NT2/D1 (cell line): ENCODE results near the gene ANO8.

Source experiments
- DNase-seq: peaks from one replicate; pipeline ENCODE4 v3.0.0-alpha.2; 2011; ENCODE audit warnings: low read depth, low spot score
- H3K27me3 ChIP-seq: 2 replicates; pipeline ENCODE4 v1.6.0; 2011; ENCODE audit warnings: mild to moderate bottlenecking; ENCODE audit not compliant: insufficient read length, insufficient read depth
- H3K36me3 ChIP-seq: 2 replicates; pipeline ENCODE4 v1.6.1; 2011; ENCODE audit warnings: mild to moderate bottlenecking, low read length, mixed read lengths; ENCODE audit not compliant: insufficient read depth, insufficient read length
- H3K4me1 ChIP-seq: 2 replicates; pipeline ENCODE4 v1.5.1; 2011; ENCODE audit not compliant: insufficient read depth, insufficient read length
- H3K4me3 ChIP-seq: 2 replicates; pipeline ENCODE4 v1.5.1; 2011; ENCODE audit warnings: low read depth; ENCODE audit not compliant: insufficient read length
- H3K9ac ChIP-seq: 2 replicates; pipeline ENCODE4 v1.6.0; 2011; ENCODE audit warnings: low read depth; ENCODE audit not compliant: insufficient read length
- H3K9me3 ChIP-seq: 2 replicates; pipeline ENCODE4 v1.5.1; 2011; ENCODE audit warnings: mild to moderate bottlenecking, low read length; ENCODE audit not compliant: insufficient read depth
- SUZ12 ChIP-seq: IDR thresholded peaks from 2 replicates; pipeline ENCODE4 v1.6.1; 2011; ENCODE audit not compliant: insufficient read length, insufficient read depth; ENCODE audit errors: extremely low read depth
- YY1 ChIP-seq: IDR thresholded peaks from 2 replicates; pipeline ENCODE4 v1.6.1; 2011; ENCODE audit not compliant: insufficient read length, insufficient read depth
- ZNF274 ChIP-seq: IDR thresholded peaks from 2 replicates; pipeline ENCODE4 v1.6.1; 2011; ENCODE audit warnings: mild to moderate bottlenecking, low read depth, low read length

ANO8 gene

DNA sequence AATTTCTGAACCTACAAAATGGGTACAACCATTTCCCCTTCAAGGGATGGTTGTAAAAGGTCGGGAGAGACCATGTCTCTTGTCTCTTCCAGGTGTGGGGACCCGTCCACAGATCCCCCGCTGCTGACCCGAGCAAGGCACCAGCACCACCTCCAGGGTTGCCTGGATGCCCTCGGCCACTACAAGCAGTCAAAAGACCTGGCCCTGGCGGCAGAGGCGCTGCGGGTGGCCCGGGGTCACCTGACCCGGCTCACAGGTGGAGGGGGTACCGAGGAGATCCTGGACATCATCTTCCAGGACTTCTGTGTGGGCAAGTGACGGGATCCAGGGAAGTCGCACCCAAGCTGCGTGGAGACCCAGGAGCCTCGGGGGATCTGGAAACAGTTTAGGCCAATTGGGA is 6.7 kb upstream of the ANO8 start:
- TF ChIP-seq ZNF274 (no peak), YY1 (no peak), SUZ12 (no peak)
- Histone ChIP-seq H3K4me3 (no peak overlapping the region), H3K9ac (no peak overlapping the region), H3K9me3 (no peaks in the 10 kb centered on the region), H3K4me1 (peaks cover 19% of the 10 kb centered on the region), H3K27me3 (no peaks in the 10 kb centered on the region), H3K36me3 (peaks cover 40% of the 10 kb centered on the region)
- no peak for DNase-seq

DNA sequence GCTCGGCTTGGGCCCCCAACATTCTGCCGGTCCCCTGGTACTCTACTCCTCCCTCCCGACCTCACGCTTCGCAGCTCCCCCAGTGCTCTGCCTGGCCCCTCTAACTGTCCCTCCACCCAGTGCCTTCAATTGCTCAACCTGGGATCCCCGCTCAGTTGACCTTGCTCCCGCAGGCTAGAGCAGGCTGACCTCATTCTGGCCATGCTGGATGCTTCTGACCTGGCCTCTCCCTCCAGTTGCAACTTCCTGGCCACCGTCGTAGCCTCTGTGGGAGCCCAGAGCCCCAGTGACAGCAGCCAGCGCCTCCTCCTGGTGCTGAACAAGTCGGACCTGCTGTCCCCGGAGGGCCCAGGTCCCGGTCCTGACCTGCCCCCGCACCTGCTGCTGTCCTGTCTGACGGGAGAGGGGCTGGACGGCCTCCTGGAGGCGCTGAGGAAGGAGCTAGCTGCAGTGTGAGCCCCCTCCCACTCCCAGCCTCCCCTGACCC is 6.3 kb upstream of the ANO8 start:
- H3K9ac ChIP-seq: peak overlapping the region; percentile 65
- DNase-seq: no peak

DNA sequence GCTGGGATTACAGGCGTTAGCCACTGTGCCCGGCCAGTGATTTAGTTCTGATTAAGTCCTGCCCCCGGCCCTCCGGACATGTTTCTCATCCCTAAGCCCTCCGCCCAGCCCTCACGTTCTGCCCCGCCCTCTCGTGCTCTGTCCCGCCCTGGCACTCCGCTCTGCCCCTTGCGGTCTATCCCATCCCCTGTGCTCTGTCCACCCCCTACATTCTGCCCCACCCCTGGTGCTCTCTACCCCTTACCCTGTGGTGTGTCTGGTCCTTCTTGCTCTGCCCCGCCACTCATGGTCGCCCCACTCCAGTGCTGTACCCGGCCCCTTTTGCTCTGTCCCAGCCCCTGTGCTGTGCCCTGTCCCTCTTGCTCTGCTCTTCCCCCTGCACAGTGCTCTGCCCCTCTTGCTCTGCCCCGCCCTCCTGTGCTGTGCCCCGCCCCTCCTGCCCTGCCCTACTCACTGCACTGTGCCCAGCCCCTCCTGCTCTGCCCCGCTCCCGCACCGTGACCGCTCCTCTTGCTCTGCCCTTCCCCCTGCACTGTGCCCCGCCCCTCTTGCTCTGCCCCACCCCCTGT is 5.7 kb upstream of the ANO8 start:
- TF ChIP-seq SUZ12 (no peak), YY1 (no peak), ZNF274 (no peak)
- DNase-seq: no peak
- H3K4me1 ChIP-seq: peaks cover 19% of the 10 kb centered on the region
- no peaks in the 10 kb centered on the region for H3K27me3 ChIP-seq
- peak overlapping the region; percentile 37 for H3K9ac ChIP-seq
- no peaks in the 10 kb centered on the region for H3K9me3 ChIP-seq
- no peak overlapping the region for H3K4me3 ChIP-seq
- peaks cover 40% of the 10 kb centered on the region for H3K36me3 ChIP-seq

More for the DNA sequence above, 6.3 kb upstream of the ANO8 start:
- peaks cover 40% of the 10 kb centered on the region for H3K36me3 ChIP-seq
- H3K4me3 ChIP-seq: no peak overlapping the region
- no peaks in the 10 kb centered on the region for H3K9me3 ChIP-seq
- no peaks in the 10 kb centered on the region for H3K27me3 ChIP-seq
- no peak for TF ChIP-seq SUZ12
- TF ChIP-seq YY1: no peak
- TF ChIP-seq ZNF274: no peak
- peaks cover 19% of the 10 kb centered on the region for H3K4me1 ChIP-seq

DNA sequence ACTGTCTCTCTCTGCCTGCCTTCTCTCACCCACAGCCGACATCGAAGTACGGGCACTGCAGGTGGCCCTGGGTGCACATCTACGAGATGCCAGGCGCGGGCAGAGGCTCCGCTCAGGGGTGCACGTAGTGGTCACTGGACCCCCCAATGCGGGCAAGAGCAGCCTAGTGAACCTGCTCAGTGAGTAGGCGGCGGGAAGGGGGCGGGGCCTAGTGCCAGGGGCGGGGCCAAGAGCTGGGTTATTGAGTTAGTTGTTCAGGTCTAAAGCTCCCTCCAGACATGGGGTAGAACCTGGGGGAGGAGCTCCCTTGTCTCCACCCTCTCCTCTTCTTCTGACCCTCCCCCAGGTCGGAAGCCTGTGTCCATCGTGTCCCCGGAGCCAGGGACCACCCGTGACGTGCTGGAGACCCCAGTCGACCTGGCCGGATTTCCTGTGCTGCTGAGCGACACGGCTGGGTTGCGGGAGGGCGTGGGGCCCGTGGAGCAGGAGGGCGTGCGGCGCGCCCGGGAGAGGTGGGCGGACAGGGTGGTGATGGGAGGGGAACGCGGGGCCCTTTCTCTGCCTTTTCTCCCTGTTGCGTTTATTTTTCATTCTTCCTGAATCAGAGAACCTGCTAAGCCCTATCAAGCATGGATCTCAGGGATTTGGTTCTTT is 4.6 kb upstream of the ANO8 start:
- H3K9me3 ChIP-seq: no peaks in the 10 kb centered on the region
- TF ChIP-seq ZNF274 (no peak), YY1 (no peak), SUZ12 (no peak)
- H3K27me3 ChIP-seq: no peaks in the 10 kb centered on the region
- H3K9ac ChIP-seq: peak overlapping the region; percentile 27
- H3K4me3 ChIP-seq: no peak overlapping the region
- peaks cover 39% of the 10 kb centered on the region for H3K36me3 ChIP-seq
- peaks cover 19% of the 10 kb centered on the region for H3K4me1 ChIP-seq
- DNase-seq: no peak

DNA sequence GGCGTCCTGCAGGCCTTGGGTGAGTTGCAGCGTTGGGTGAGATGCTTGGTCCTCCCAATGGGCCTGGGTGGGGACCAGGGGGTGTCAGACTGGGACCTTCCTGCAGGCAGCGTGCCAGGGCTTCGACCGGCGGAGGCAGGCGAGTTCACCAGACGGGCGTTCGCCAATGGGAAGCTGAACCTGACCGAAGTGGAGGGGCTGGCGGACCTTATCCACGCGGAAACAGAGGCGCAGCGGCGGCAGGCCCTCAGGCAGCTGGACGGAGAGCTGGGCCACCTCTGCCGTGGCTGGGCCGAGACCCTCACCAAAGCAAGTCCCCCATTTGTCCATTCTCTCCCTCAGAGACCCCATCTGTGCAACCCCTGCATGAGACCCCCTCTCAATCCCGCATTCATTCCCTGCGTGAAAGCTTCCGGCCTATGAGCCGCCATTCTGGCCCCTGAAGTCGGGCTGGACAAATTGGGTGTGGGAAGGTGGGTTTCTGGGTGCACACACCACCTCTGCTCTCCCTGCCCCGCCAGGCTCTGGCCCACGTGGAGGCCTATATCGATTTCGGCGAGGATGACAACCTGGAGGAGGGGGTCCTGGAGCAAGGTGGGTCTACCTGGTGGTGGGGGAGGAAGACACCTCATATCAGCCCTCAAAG is 3.9 kb upstream of the ANO8 start:
- no peaks in the 10 kb centered on the region for H3K9me3 ChIP-seq
- DNase-seq: no peak
- TF ChIP-seq YY1: no peak
- TF ChIP-seq SUZ12: no peak
- TF ChIP-seq ZNF274: no peak
- peak overlapping the region; percentile 97 for H3K9ac ChIP-seq
- H3K36me3 ChIP-seq: peaks cover 34% of the 10 kb centered on the region
- H3K4me1 ChIP-seq: peaks cover 19% of the 10 kb centered on the region
- peak overlapping the region; percentile 99 for H3K4me3 ChIP-seq
- H3K27me3 ChIP-seq: no peaks in the 10 kb centered on the region

DNA sequence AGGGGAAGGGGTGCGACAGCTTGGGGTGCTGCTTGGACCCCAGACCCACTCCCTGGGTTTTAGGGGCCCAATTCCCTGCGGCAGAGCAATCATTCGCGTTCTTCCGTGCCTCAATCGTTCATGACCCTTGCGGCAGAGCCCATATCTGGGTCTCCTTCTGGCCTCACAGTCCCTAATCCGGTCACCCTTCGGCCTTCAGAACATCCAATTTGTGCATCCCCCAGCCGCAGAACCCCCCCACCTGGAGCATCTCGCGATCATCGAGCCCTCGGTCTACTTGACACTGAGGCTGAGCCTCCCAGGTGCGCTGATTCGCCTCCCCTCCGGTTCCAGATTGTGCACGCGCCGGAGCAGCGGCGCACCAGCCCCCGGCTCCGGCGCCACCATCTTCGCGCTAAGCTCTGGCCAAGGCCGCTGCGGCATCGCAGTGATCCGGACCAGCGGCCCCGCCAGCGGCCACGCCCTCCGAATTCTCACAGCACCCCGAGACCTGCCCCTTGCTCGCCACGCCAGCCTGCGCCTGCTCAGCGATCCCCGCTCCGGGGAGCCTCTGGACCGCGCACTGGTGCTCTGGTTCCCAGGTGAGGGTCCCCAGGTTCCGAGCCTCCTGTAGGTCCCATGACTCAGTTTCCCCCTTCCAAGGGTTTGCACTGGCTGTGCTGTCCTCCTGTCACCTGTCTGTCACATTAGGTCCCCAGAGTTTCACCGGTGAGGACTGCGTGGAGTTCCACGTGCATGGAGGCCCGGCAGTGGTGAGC is 3.2 kb upstream of the ANO8 start:
- no peak for TF ChIP-seq YY1
- TF ChIP-seq ZNF274: no peak
- TF ChIP-seq SUZ12: no peak
- peak overlapping the region; percentile 97 for H3K9ac ChIP-seq
- peaks cover 2% of the 10 kb centered on the region; the same call in 1 of the 2 replicates for H3K9me3 ChIP-seq
- peaks cover 36% of the 10 kb centered on the region for H3K36me3 ChIP-seq
- DNase-seq: no peak
- peaks cover 24% of the 10 kb centered on the region for H3K4me1 ChIP-seq
- peak overlapping the region; percentile 99 for H3K4me3 ChIP-seq
- H3K27me3 ChIP-seq: no peaks in the 10 kb centered on the region

DNA sequence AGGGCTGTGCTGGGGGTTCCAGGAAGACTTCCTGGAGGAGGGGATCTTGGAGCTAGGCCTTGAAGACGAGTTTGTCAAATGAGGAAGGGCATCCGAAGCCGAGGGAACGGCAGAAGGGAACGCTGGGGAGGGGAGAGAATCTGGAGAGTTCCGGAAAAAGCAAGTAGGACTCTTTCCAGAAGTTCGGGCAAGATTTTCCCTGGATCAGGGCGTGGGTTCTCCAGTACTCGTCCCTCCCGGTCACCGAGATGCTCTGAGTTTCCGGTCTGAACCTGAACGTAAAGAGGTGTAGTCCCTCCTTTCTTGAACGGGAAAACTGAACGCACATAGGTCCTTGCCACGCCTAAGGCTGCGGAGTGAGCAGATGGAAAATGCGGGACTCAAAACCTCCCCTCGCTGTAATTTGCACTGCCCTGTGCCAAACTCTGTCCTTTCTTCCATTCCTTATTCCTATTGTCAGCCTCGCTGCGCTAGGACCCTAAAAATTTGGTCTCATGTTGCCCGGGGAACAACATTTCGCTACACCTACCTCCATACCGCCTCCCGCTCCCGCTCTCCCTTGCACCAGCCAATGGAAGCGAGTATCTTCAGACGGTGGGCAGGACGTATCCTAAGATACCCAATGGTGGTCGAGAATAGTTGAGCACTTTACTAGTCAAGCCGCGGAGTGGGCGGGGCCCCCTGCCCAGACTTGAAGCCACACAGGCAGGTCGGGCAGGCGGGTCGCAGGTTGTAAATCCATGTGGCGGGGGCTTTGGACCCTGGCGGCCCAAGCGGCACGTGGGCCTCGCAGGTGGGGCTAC is 2.4 kb upstream of the ANO8 start, which contains the start of gene GTPBP3:
TSS of gene GTPBP3 (plus strand) at position 682 of the 803 bp plus-strand sequence. CDS start at position 741, 59 bp downstream.
- peak within 1 kb of the TSS; percentile 99 for H3K4me3 ChIP-seq
- peaks cover 5% of the 10 kb centered on the region; the same call in 1 of the 2 replicates for H3K9me3 ChIP-seq
- no peaks in the 10 kb centered on the region for H3K27me3 ChIP-seq
- H3K36me3 ChIP-seq: peaks cover 37% of the 10 kb centered on the region
- peak within 1 kb of the TSS; percentile 97 for H3K9ac ChIP-seq
- no peak for TF ChIP-seq ZNF274
- TF ChIP-seq SUZ12: no peak
- peak; percentile 36 for TF ChIP-seq YY1
- DNase-seq: peak; percentile 100
- H3K4me1 ChIP-seq: peaks cover 24% of the 10 kb centered on the region
